Measurements from ENCODE around the gene AKR1C1. TPM values are rescaled to one million over a fixed set of nuclear protein-coding genes. Genes with fewer than 3 reads are reported as not detected.
"Not testable (repeated sequence)": the region's sequence is repeated elsewhere in the genome, so short reads cannot be mapped to it uniquely, and the experiment has no call there.

Gene AKR1C1
- total RNA-seq, 1 donor from 2014 or later: 593 TPM

GRCh38 chr10:5014200-5014910 is 51.1 kb downstream of the AKR1C1 start:
- DNase-seq (ENCODE audit: low spot score): not testable (repeated sequence)

DNA sequence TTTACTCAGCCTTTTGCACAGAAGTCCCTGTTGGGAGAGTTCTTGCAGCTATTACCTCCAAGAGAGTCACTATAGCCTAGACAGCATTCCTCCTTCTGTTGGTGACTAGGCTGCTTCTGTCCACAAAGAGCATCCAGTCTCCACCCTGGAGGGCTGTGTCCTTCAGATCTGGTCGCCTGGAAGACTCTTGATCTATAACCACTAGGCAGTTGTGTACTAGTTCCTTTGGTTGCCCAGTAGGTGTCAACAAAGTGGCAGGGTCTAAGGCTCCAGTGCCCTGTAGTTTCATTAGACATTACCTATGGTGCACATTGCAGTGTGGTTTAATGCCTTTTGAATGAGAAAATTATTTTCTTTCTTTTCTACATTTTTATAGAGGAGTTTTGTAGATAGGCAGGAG is 51.7 kb downstream of the AKR1C1 start:
- DNase-seq (ENCODE audit: low spot score): no peak

- DNase-seq (ENCODE audit: low spot score): no peak
These were observed 54.9 kb downstream of the AKR1C1 start for GRCh38 chr10:5018134-5018533.

GRCh38 chr10:5018671-5019277 is 55.6 kb downstream of the AKR1C1 start:
- DNase-seq (ENCODE audit: low spot score): not testable (repeated sequence)

DNA sequence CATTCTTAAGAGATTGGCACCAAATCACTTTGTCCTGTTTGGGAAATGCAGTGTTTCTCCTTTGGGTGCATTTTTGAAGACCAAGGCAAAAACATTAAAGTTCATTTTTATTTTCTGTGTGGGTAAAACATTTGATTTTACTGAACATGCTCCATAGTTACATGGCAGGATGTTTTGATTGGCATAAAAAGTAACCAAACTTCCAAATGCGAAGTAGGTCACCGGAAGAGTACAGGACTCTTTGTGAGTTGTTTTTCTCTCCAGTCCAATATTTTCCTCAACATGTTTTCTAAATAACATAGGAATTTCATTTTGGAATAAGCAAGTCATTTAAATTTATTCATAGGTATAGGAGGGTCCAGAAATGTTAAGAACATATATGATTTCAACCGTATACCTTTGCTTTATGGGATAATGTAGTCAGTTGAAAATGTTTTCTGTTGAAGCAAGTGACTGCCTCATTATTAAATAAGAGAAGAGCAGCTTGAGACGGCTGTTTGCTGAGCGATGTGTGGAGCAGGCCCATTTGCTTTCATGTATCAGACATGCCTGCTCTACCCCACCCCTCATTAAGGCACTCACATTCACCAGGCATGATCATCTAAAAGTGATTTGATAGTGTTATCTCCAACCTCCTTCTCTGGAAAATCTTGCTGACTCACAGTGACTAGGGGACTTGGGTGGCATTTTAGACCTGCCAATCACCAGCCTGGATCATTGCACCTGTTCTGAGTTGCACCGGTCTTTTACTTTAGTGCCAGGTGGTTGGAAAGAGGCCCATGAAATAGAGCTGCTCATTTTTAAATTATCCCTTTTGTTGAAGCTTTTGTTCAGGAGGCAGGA is 56.8 kb downstream of the AKR1C1 start:
- not testable (repeated sequence) for DNase-seq (ENCODE audit: low spot score)

DNA sequence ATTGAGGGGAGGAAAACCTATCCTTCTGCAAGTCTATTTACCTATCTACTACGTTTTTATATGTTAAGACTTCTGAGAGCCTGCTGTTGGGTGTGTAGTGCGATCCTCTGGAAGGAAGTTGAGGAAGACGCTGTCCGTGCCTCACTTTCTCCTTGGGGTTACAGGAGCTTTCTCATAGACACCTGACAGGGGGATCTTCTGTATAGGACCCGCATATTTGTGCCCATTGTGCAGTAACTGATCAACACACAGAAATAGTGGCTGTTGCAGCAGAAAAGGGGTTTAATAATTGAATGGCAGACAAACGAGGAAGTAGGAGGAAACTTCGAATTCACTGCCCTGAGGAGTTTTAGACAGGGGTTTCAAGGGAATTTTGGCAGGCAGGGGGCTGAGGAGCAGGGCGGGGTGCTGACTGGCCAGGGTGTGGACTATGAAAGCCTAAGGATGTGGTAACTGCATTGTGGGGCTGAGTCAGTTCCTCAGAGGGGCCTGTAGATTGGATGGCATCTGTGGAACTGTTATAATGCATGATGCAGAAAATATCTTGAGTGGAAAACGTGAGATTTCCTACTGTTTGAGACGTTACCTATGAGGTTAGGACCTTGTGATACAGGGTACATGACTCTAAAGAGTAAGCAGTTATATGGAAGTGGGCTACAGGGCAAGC is 58.5 kb downstream of the AKR1C1 start:
- not testable (repeated sequence) for DNase-seq (ENCODE audit: low spot score)

- DNase-seq (ENCODE audit: low spot score): no peak
These were observed 60.1 kb downstream of the AKR1C1 start for GRCh38 chr10:5023177-5023805.

DNA sequence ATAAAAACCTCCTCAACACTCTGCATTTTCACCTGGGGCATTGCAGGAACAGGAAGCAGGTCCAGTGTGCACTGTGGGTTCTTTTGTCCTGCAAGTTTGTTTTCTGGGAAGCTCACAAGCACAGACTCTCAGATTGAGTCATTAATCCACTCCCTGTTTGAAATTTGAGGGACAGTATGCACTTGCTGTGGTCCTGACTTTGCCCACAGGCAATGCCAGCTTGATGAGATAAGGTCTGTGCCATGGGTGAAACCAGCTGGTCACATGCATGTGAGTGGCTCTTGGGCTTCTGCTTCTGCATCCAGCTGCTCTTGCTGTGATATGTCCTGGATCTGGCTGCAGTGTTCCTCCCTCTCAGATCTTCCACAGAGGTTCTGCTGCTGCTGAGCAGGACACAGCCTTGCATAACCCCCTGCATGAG is 62.3 kb downstream of the AKR1C1 start:
- DNase-seq (ENCODE audit: low spot score): not testable (repeated sequence)

DNA sequence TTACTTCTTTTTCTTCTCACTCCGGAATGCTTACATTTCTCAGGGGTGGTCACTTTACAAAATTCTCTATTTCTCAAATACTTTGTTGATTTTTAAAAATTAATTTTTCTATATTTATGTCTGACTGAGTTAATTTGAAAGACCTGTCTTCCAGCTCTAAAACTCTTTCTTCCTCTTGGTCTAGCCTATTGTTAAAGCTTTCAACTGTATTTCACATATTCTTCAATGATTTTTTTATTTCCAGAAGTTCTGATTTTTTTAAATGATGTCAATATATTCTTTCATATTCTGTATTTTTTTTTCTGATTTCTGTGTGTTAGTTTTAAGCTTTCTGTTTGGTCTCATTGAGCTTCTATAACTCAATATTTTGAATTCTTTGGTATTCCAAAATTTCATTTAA is 67.8 kb downstream of the AKR1C1 start:
- DNase-seq (ENCODE audit: low spot score): no peak

- DNase-seq (ENCODE audit: low spot score): not testable (repeated sequence)
These were observed 68.4 kb downstream of the AKR1C1 start for GRCh38 chr10:5031588-5031987.

- DNase-seq (ENCODE audit: low spot score): not testable (repeated sequence)
These were observed 69.2 kb downstream of the AKR1C1 start for GRCh38 chr10:5032444-5032843.

Other genes with a start within 250 kb of the AKR1C1 start
- gene AKR1E2, start 137.2 kb upstream of the AKR1C1 start, total RNA-seq: 9.2 TPM
- 767 TPM for gene AKR1C2, start 40.4 kb downstream of the AKR1C1 start, total RNA-seq
- 192 TPM for gene AKR1C3, start 131.0 kb downstream of the AKR1C1 start, total RNA-seq
- 1.3 TPM for gene AKR1C8, start 221.7 kb downstream of the AKR1C1 start, total RNA-seq
- not detected for gene AKR1C4, start 233.4 kb downstream of the AKR1C1 start, total RNA-seq